Neuronal stem cell (in vitro differentiated cells): Measurements from ENCODE around the gene RHOJ.
"Not testable (repeated sequence)": the region's sequence is repeated elsewhere in the genome, so short reads cannot be mapped to it uniquely, and the experiment has no call there.

Source experiments
- DNase-seq: peaks from one replicate; pipeline ENCODE4 v3.0.0-alpha.2; 2013; ENCODE audit warnings: low spot score
- H2AFZ ChIP-seq: one replicate; pipeline ENCODE4 v1.6.1; 2013; ENCODE audit warnings: mild to moderate bottlenecking, low read length, inconsistent platforms
- H2AK5ac ChIP-seq: 2 replicates; pipeline ENCODE4 v1.6.1; 2013; ENCODE audit warnings: low read depth, mild to moderate bottlenecking, inconsistent platforms, low read length, moderate library complexity, mixed read lengths
- H2BK120ac ChIP-seq: 2 replicates; pipeline ENCODE4 v1.6.1; 2013; ENCODE audit warnings: low read depth, mild to moderate bottlenecking, inconsistent platforms, low read length, moderate library complexity, mixed read lengths
- H2BK12ac ChIP-seq: one replicate; pipeline ENCODE4 v1.6.1; 2013; ENCODE audit warnings: low read length, inconsistent platforms
- H2BK15ac ChIP-seq: 2 replicates; pipeline ENCODE4 v1.6.1; 2013; ENCODE audit warnings: mild to moderate bottlenecking, low read length, inconsistent platforms, mixed read lengths
- H2BK5ac ChIP-seq: one replicate; pipeline ENCODE4 v1.6.1; 2013; ENCODE audit warnings: inconsistent platforms, mild to moderate bottlenecking, low read length, moderate library complexity
- H3K14ac ChIP-seq: one replicate; pipeline ENCODE4 v1.6.1; 2013; ENCODE audit warnings: low read length, inconsistent platforms
- H3K18ac ChIP-seq: 2 replicates; pipeline ENCODE4 v1.6.1; 2013; ENCODE audit warnings: low read length, inconsistent platforms
- H3K23ac ChIP-seq: 2 replicates; pipeline ENCODE4 v1.6.1; 2013; ENCODE audit warnings: low read depth, mild to moderate bottlenecking, mixed read lengths, low read length, inconsistent platforms; ENCODE audit not compliant: poor library complexity
- H3K27ac ChIP-seq: replicated peaks from 3 replicates; pipeline ENCODE4 v1.5.1; 2013; ENCODE audit warnings: low read length, inconsistent platforms
- H3K27me3 ChIP-seq, 3 experiments: 2 replicates each; pipeline ENCODE4 v1.6.1; 2013; ENCODE audit warnings: low read length in 3 of 3, mild to moderate bottlenecking in 2 of 3, inconsistent platforms in 1 of 3, low read depth in 1 of 3, mixed read lengths in 1 of 3, moderate library complexity in 1 of 3; ENCODE audit not compliant: control insufficient read depth in 3 of 3, insufficient read depth in 3 of 3
- H3K36me3 ChIP-seq, 2 donors: replicated peaks in 1 of 2; 2 replicates each; pipeline ENCODE4 v1.6.1; 2013; ENCODE audit warnings: low read length in 2 of 2; ENCODE audit not compliant: control insufficient read depth in 2 of 2, insufficient read depth in 2 of 2
- H3K4ac ChIP-seq: 2 replicates; pipeline ENCODE4 v1.6.1; 2013; ENCODE audit warnings: inconsistent platforms, mild to moderate bottlenecking, low read length, moderate library complexity
- H3K4me1 ChIP-seq, 2 donors: 1 replicate in 1 of 2; 2 replicates in 1 of 2; pipeline ENCODE4 v1.6.1; 2013; ENCODE audit warnings: low read length in 2 of 2, low read depth in 1 of 2; ENCODE audit not compliant: control insufficient read depth in 2 of 2, insufficient read depth in 1 of 2
- H3K4me2 ChIP-seq: one replicate; pipeline ENCODE4 v1.6.1; 2013; ENCODE audit warnings: mild to moderate bottlenecking, low read length, inconsistent platforms; ENCODE audit not compliant: insufficient read depth, poor library complexity, severe bottlenecking
- H3K4me3 ChIP-seq, 2 donors: 2 replicates each; pipeline ENCODE4 v1.5.1; 2013; ENCODE audit warnings: low read length in 2 of 2, mild to moderate bottlenecking in 2 of 2, inconsistent platforms in 1 of 2, moderate library complexity in 1 of 2
- H3K79me1 ChIP-seq: one replicate; pipeline ENCODE4 v1.6.1; 2013; ENCODE audit warnings: low read depth, mild to moderate bottlenecking, inconsistent platforms, low read length, moderate library complexity
- H3K9ac ChIP-seq: one replicate; pipeline ENCODE4 v1.6.1; 2013; ENCODE audit warnings: mild to moderate bottlenecking, low read depth, low read length, inconsistent platforms; ENCODE audit not compliant: poor library complexity
- H3K9me3 ChIP-seq, 2 donors: replicated peaks in 1 of 2; 2 replicates each; pipeline versions ENCODE3 to v1.6.1; 2013; ENCODE audit warnings: low read length in 2 of 2, mild to moderate bottlenecking in 2 of 2, inconsistent platforms in 1 of 2, low read depth in 1 of 2, mixed read lengths in 1 of 2, moderate library complexity in 1 of 2; ENCODE audit not compliant: control insufficient read depth in 2 of 2, insufficient read depth in 1 of 2
- H4K8ac ChIP-seq: one replicate; pipeline ENCODE4 v1.6.1; 2013; ENCODE audit warnings: low read depth, mild to moderate bottlenecking, inconsistent platforms, low read length, moderate library complexity
- H4K91ac ChIP-seq: one replicate; pipeline ENCODE4 v1.6.1; 2013; ENCODE audit warnings: low read length, low read depth, mild to moderate bottlenecking, inconsistent platforms; ENCODE audit not compliant: poor library complexity
- WGBS, 2 donors: extraction: QIAGEN DNeasy Blood & Tissue Kit; methylation state at CpG; one replicate each; pipeline ENCODE4 v1.1.7; 2013; ENCODE audit warnings: missing lambda C conversion rate in 2 of 2, mixed read lengths in 1 of 2; ENCODE audit not compliant: insufficient read length in 2 of 2, insufficient replicate concordance in 1 of 2; ENCODE audit errors: extremely low coverage in 2 of 2; 5-methylcytosine and 5-hydroxymethylcytosine counted together

Gene RHOJ

DNA sequence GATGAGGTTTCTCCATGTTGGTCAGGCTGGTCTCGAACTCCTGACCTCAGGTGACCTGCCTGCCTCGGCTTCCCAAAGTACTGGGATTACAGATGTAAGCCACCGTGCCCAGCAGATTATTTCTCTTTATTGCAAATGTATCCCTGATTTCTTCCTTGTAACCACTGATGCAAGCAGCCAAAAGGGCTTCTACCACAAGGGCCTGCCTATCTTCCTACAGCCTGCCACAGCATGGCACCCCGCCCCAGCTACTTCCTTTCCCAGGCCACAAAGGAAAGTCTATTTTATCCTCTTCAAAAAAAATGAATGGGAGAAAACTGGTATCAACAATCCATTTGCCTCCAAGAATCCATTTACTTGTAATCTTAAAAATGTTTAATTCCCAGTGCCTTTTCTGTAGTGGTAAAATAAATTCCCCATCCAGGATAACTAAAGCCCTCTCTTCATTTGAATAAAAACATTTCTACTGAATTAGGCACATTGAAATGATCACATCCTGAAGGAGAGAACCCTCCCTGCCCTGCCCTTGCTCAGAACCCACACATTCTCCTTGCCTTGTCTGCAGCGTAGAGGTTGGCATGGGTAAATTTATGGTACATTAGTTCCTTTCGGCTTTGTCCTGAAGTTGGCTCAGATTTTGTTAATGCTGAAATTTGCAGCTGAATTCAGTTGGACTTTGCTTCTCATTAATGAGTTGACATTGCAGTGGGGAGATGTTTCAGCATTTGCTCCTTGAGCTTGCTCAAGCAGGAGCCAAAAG, 95.3 kb downstream of the RHOJ start:
- H2AK5ac ChIP-seq: no peak overlapping the region
- peaks cover 0 to 3% of the 10 kb centered on the region in 2 donors for H3K4me1 ChIP-seq
- no peaks in the 10 kb centered on the region for H3K9me3 ChIP-seq
- no peak overlapping the region for H2BK5ac ChIP-seq
- no peak overlapping the region for H2BK15ac ChIP-seq
- H2BK120ac ChIP-seq: no peak overlapping the region
- no peak overlapping the region for H3K4ac ChIP-seq
- no peak overlapping the region for H3K9ac ChIP-seq
- no peak overlapping the region for H2BK12ac ChIP-seq
- no peak overlapping the region for H3K23ac ChIP-seq
- no peak overlapping the region for H3K4me2 ChIP-seq
- no peak overlapping the region for H3K27ac ChIP-seq
- no peak overlapping the region for H3K4me3 ChIP-seq
- H4K8ac ChIP-seq: no peak overlapping the region
- H3K36me3 ChIP-seq: no peaks in the 10 kb centered on the region
- no peaks in the 10 kb centered on the region for H3K27me3 ChIP-seq
- no peak overlapping the region for H3K14ac ChIP-seq
- no peak overlapping the region for H3K18ac ChIP-seq
- no peaks in the 10 kb centered on the region for H3K79me1 ChIP-seq
- DNase-seq: no peak
- no peak overlapping the region for H4K91ac ChIP-seq
- WGBS, 2 donors: no CpG with 5 or more reads among the region's 6 CpGs
- H2AFZ ChIP-seq: no peak overlapping the region

GRCh38 chr14:63300854-63301253, 96.6 kb downstream of the RHOJ start:
- Histone ChIP-seq H4K91ac (no peak overlapping the region), H3K4me3 (no peak overlapping the region), H3K14ac (no peak overlapping the region), H3K27me3 (no peaks in the 10 kb centered on the region), H4K8ac (no peak overlapping the region), H3K4ac (no peak overlapping the region), H3K4me1 (peaks cover 0 to 3% of the 10 kb centered on the region in 2 donors), H2BK5ac (no peak overlapping the region), H2AK5ac (no peak overlapping the region), H2BK120ac (no peak overlapping the region), H3K9me3 (no peaks in the 10 kb centered on the region), H3K27ac (no peak overlapping the region), H2BK15ac (no peak overlapping the region), H2BK12ac (no peak overlapping the region), H3K4me2 (no peak overlapping the region), H2AFZ (no peak overlapping the region), H3K79me1 (no peaks in the 10 kb centered on the region), H3K18ac (no peak overlapping the region), H3K23ac (no peak overlapping the region), H3K36me3 (no peaks in the 10 kb centered on the region), H3K9ac (no peak overlapping the region)
- no CpG with 5 or more reads among the region's 2 CpGs for WGBS, 2 donors
- no peak for DNase-seq

DNA sequence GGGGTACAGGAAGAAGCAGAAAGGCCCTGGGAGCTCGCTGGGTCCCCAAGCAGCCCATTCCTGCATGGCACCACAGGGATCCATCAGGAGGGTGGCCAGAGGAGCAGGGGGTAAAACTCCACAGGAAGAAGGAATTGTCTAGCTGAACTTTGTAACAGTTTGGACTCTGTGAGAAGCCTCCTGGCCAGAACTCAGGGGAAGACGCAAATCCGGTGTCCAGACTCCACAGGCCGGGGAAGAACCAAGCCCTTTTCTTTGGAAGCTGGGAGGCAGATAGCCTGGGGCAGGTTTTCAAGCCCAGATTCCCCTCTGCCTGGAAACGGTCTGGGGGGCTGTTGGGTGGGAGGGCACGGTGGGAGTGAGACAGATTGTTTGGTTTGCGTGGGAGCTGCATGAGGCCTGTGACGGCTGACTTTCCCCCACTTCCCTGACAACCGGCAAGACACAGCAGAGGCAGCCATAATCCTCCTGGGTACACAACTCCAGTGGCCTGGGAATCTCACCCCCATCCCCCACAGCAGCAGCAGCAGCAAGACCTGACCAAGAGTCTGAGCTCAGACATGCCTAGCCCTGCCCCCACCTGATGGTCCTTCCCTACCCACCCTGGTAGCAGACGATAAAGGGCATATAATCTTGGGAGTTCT, 97.8 kb downstream of the RHOJ start:
- peak overlapping the region; percentile 28 for H3K18ac ChIP-seq
- H3K23ac ChIP-seq: no peak overlapping the region
- no peak overlapping the region for H4K91ac ChIP-seq
- no peak overlapping the region for H3K27ac ChIP-seq
- H3K4me1 ChIP-seq: peaks cover 0 to 3% of the 10 kb centered on the region in 2 donors
- H2BK120ac ChIP-seq: no peak overlapping the region
- no peaks in the 10 kb centered on the region for H3K27me3 ChIP-seq
- DNase-seq: no peak
- no peak overlapping the region for H3K4ac ChIP-seq
- no peaks in the 10 kb centered on the region for H3K9me3 ChIP-seq
- peak overlapping the region; percentile 92 for H2BK15ac ChIP-seq
- no peak overlapping the region for H3K4me3 ChIP-seq
- H3K9ac ChIP-seq: peak overlapping the region; percentile 30
- no peak overlapping the region for H2BK12ac ChIP-seq
- no peak overlapping the region for H4K8ac ChIP-seq
- peak overlapping the region; percentile 90 for H2BK5ac ChIP-seq
- peak overlapping the region; percentile 37 for H2AK5ac ChIP-seq
- H3K36me3 ChIP-seq: no peaks in the 10 kb centered on the region
- H2AFZ ChIP-seq: peak overlapping the region; percentile 76
- H3K14ac ChIP-seq: no peak overlapping the region
- no peak overlapping the region for H3K4me2 ChIP-seq
- no peaks in the 10 kb centered on the region for H3K79me1 ChIP-seq
- no CpG with 5 or more reads among the region's 10 CpGs for WGBS, 2 donors

- not testable (repeated sequence) for H3K4me3 ChIP-seq, H3K4me1 ChIP-seq, H3K23ac ChIP-seq, H3K79me1 ChIP-seq, H3K4me2 ChIP-seq, H3K36me3 ChIP-seq, H3K9me3 ChIP-seq, H2BK120ac ChIP-seq, H3K14ac ChIP-seq, H2BK15ac ChIP-seq, H3K18ac ChIP-seq, H3K4ac ChIP-seq, H2BK12ac ChIP-seq, DNase-seq, H3K27me3 ChIP-seq, H2BK5ac ChIP-seq, H4K91ac ChIP-seq, H3K27ac ChIP-seq, H3K9ac ChIP-seq, H2AFZ ChIP-seq, H2AK5ac ChIP-seq, H4K8ac ChIP-seq
- no CpG with 5 or more reads among the region's 5 CpGs for WGBS, 2 donors
These were observed 100.2 kb downstream of the RHOJ start for GRCh38 chr14:63304429-63304828.
